ENCODE measurements around the gene ABCG4.
"Not testable (repeated sequence)": the region's sequence is repeated elsewhere in the genome, so short reads cannot be mapped to it uniquely, and the experiment has no call there.

The ABCG4 gene

GRCh38 chr11:119116235-119116594 is 32.6 kb upstream of the ABCG4 start:
- DNase-seq = no peak

- DNase-seq = no peak
These were observed 32.3 kb upstream of the ABCG4 start for GRCh38 chr11:119116601-119117000.

- no peak for DNase-seq
These were observed 31.7 kb upstream of the ABCG4 start for GRCh38 chr11:119117004-119117706.

- DNase-seq = no peak
These were observed 30.6 kb upstream of the ABCG4 start for GRCh38 chr11:119118227-119118626.

GRCh38 chr11:119118946-119119345 is 29.9 kb upstream of the ABCG4 start:
- no peak for DNase-seq

GRCh38 chr11:119120639-119121007 is 28.2 kb upstream of the ABCG4 start:
- DNase-seq = no peak

- DNase-seq = peak; percentile 99
These were observed 27.6 kb upstream of the ABCG4 start, which contains the start of gene HINFP for GRCh38 chr11:119121008-119121810. Gene HINFP, plus strand, starts transcription at chr11:119121580. Its CDS starts 5,365 bp downstream, at chr11:119126945.

GRCh38 chr11:119121811-119122124 is 27.1 kb upstream of the ABCG4 start:
- no peak for DNase-seq

GRCh38 chr11:119125821-119126220 is 23.0 kb upstream of the ABCG4 start:
- DNase-seq = no peak

- DNase-seq = no peak
These were observed 22.1 kb upstream of the ABCG4 start for GRCh38 chr11:119126675-119127268.

GRCh38 chr11:119130662-119131061 is 18.2 kb upstream of the ABCG4 start:
- DNase-seq = no peak

GRCh38 chr11:119134389-119134978 is 14.4 kb upstream of the ABCG4 start:
- peak; percentile 4 for DNase-seq

- not testable (repeated sequence) for DNase-seq
These were observed 9.6 kb upstream of the ABCG4 start for GRCh38 chr11:119139276-119139675.

GRCh38 chr11:119144825-119145486 is 3.9 kb upstream of the ABCG4 start:
- DNase-seq = peak; percentile 77

GRCh38 chr11:119145551-119145950 is 3.3 kb upstream of the ABCG4 start:
- DNase-seq = no peak

- DNase-seq = no peak
These were observed 1.1 kb upstream of the ABCG4 start for GRCh38 chr11:119147604-119148333.

GRCh38 chr11:119148720-119149017 is 183 bp upstream of the ABCG4 start:
- no peak for DNase-seq

GRCh38 chr11:119149786-119150275 is 979 bp downstream of the ABCG4 start:
- no peak for DNase-seq

- no peak for DNase-seq
These were observed 3.2 kb downstream of the ABCG4 start for GRCh38 chr11:119152043-119152442.

GRCh38 chr11:119152604-119153003 is 3.8 kb downstream of the ABCG4 start:
- no peak for DNase-seq

GRCh38 chr11:119153049-119153818 is 4.4 kb downstream of the ABCG4 start:
- DNase-seq = peak; percentile 10

All from fibroblast of skin of back (primary cell).